ENCODE data around the gene IYD. TPM values are rescaled to one million over a fixed set of nuclear protein-coding genes. Genes with fewer than 3 reads are reported as not detected.
A peak's percentile ranks its signal among the peaks of the same experiment; 100 is the strongest.

IYD gene
- total and polyA plus RNA-seq, 11 donors = 0.12 TPM; not detected in 10

- H3K4me1 ChIP-seq = peaks cover 0 to 24% (median 8%) of the 10 kb centered on the region in 12 donors
- ATAC-seq (no peak), DNase-seq (no peak)
- H3K9me3 ChIP-seq = peaks cover 0 to 7% (median 0%) of the 10 kb centered on the region in 12 donors
- intact Hi-C loops (cut with DNase I) = loop anchor here in 6 of 10 donors (5.0 to 10.0 kb wide), 6 partner anchors 180 to 918 kb away; partner anchors contain the start of gene PLEKHG1 (in 1 of the 6)
- 77 to 82% (median 79%) methylated on average over 6 of the region's 6 CpGs for WGBS, 4 donors
- no peaks in the 10 kb centered on the region for H3K27me3 ChIP-seq
- no peak overlapping the region for H3K27ac ChIP-seq
- H3K4me3 ChIP-seq = no peak overlapping the region
- no peaks in the 10 kb centered on the region for H3K36me3 ChIP-seq
- no peak for TF ChIP-seq POLR2A (IDR thresholded peaks at IDR 0.05)
- no peak for TF ChIP-seq CTCF (IDR thresholded peaks at IDR 0.05)
These were observed 48.4 kb downstream of the IYD start for GRCh38 chr6:150417250-150417649.

GRCh38 chr6:150417899-150418826, 49.4 kb downstream of the IYD start:
- WGBS, 4 donors = 11 to 14% (median 13%) methylated on average over 12 of the region's 12 CpGs
- intact Hi-C loops (cut with DNase I) = loop anchor here in 9 of 10 donors (1.0 to 10.0 kb wide), 12 partner anchors 179 to 917 kb away; partner anchors contain the start of gene PLEKHG1 (in 1 of the 9)
- H3K4me1 ChIP-seq = peaks cover 0 to 24% (median 8%) of the 10 kb centered on the region in 12 donors
- peaks cover 0 to 7% (median 0%) of the 10 kb centered on the region in 12 donors for H3K9me3 ChIP-seq
- ATAC-seq (peak; percentile 70 to 89 (median 85)), DNase-seq (peak in 1 of 5 donors; percentile 42)
- peak overlapping the region in 10 of 12 donors; percentile 27 to 52 (median 46) for H3K4me3 ChIP-seq
- H3K36me3 ChIP-seq = no peaks in the 10 kb centered on the region
- TF ChIP-seq CTCF (IDR thresholded peaks at IDR 0.05) (peak; percentile 70 to 90 (median 79)), POLR2A (IDR thresholded peaks at IDR 0.05) (no peak)
- H3K27me3 ChIP-seq = no peaks in the 10 kb centered on the region
- peak overlapping the region; percentile 53 to 82 (median 72) for H3K27ac ChIP-seq

GRCh38 chr6:150418827-150419594, 50.2 kb downstream of the IYD start:
- Histone ChIP-seq H3K27me3 (no peaks in the 10 kb centered on the region), H3K36me3 (no peaks in the 10 kb centered on the region), H3K4me1 (peaks cover 0 to 24% (median 8%) of the 10 kb centered on the region in 12 donors), H3K4me3 (peak overlapping the region in 10 of 12 donors; percentile 27 to 52 (median 46)), H3K27ac (peak overlapping the region; percentile 53 to 82 (median 72)), H3K9me3 (peaks cover 0 to 7% (median 0%) of the 10 kb centered on the region in 12 donors)
- WGBS, 4 donors = 8 to 12% (median 10%) methylated on average over 19 to 23 of the region's 23 CpGs
- intact Hi-C loops (cut with DNase I) = loop anchor here (1.0 to 10.0 kb wide), 12 partner anchors 178 to 916 kb away; partner anchors contain the start of gene PLEKHG1 (in 1 of the 10)
- ATAC-seq (peak; percentile 53 to 87 (median 74)), DNase-seq (peak; percentile 71 to 83 (median 73))
- TF ChIP-seq POLR2A (IDR thresholded peaks at IDR 0.05) = no peak
- peak; percentile 55 to 83 (median 74) for TF ChIP-seq CTCF (IDR thresholded peaks at IDR 0.05)
